BLaER1 treated with 17β-estradiol and CSF1 and Interleukin-3, amounts not matched to agents 10 nM and 100 nM (cell line): ENCODE data around the gene TMEM74B.
A peak's percentile ranks its signal among the peaks of the same experiment; 100 is the strongest.
"Not testable (repeated sequence)": the region's sequence is repeated elsewhere in the genome, so short reads cannot be mapped to it uniquely, and the experiment has no call there.

Source experiments
- H3K27ac ChIP-seq, 11 experiments: shearing (Covaris generic); formaldehyde crosslinking; 2 replicates each; pipeline ENCODE4 v1.8.1; 2022
- H3K27me3 ChIP-seq, 11 experiments: shearing (Covaris generic); formaldehyde crosslinking; 2 replicates each; pipeline ENCODE4 v1.8.1; 2022
- H3K36me3 ChIP-seq, 11 experiments: shearing (Covaris generic); formaldehyde crosslinking; 2 replicates each; pipeline ENCODE4 v1.8.1; 2022
- H3K4me1 ChIP-seq, 10 experiments: shearing (Covaris generic); formaldehyde crosslinking; 2 replicates each; pipeline ENCODE4 v1.8.1; 2022
- H3K4me2 ChIP-seq, 11 experiments: shearing (Covaris generic); formaldehyde crosslinking; 2 replicates each; pipeline ENCODE4 v1.8.1; 2022
- H3K4me3 ChIP-seq, 10 experiments: shearing (Covaris generic); formaldehyde crosslinking; 2 replicates each; pipeline ENCODE4 v1.8.1; 2022
- H3K9ac ChIP-seq, 11 experiments: shearing (Covaris generic); formaldehyde crosslinking; 2 replicates each; pipeline ENCODE4 v1.8.1; 2022
- H3K9me3 ChIP-seq, 11 experiments: shearing (Covaris generic); formaldehyde crosslinking; replicated peaks in 1 of 11; 2 replicates each; pipeline ENCODE4 v1.8.1; 2022
- H4K20me1 ChIP-seq, 11 experiments: shearing (Covaris generic); formaldehyde crosslinking; 2 replicates each; pipeline ENCODE4 v1.8.1; 2022
- Cebpa-rat ChIP-seq, 11 experiments: shearing (Covaris generic); IDR thresholded peaks; 2 replicates each; pipeline ENCODE4 v1.8.1; 2022

The TMEM74B gene

GRCh38 chr20:1160991-1161390, 23.8 kb downstream of the TMEM74B start:
- Histone ChIP-seq H3K27ac (no peak overlapping the region), H3K27me3 (no peaks in the 10 kb centered on the region), H4K20me1 (peaks cover 0 to 60% (median 29%) of the 10 kb centered on the region in 11 experiments; a peak in 18 of 22 replicates), H3K4me2 (0 out of 22 replicates have a peak overlapping the region, but pooled peaks of 2 of the 11 experiments have one; percentile 23 to 68), H3K4me1 (peaks cover 0 to 36% (median 25%) of the 10 kb centered on the region in 10 experiments; a peak in 14 of 20 replicates), H3K9ac (no peak overlapping the region), H3K36me3 (peaks cover 71 to 100% (median 85%) of the 10 kb centered on the region in 11 experiments), H3K4me3 (no peak overlapping the region), H3K9me3 (peaks cover 3 to 6% (median 4%) of the 10 kb centered on the region in 11 experiments; a peak in 11 of 22 replicates)
- TF ChIP-seq Cebpa-rat (IDR thresholded peaks at IDR 0.05), result no peak

- no peak overlapping the region for H3K4me3 ChIP-seq
- peaks cover 0 to 60% (median 29%) of the 10 kb centered on the region in 11 experiments; a peak in 18 of 22 replicates for H4K20me1 ChIP-seq
- H3K9ac ChIP-seq, result no peak overlapping the region
- H3K4me2 ChIP-seq, result no peak overlapping the region
- H3K9me3 ChIP-seq, result peaks cover 8 to 11% (median 9%) of the 10 kb centered on the region in 11 experiments; a peak in 19 of 22 replicates
- no peaks in the 10 kb centered on the region for H3K27me3 ChIP-seq
- H3K36me3 ChIP-seq, result peaks cover 71 to 100% (median 85%) of the 10 kb centered on the region in 11 experiments
- peaks cover 0 to 31% (median 23%) of the 10 kb centered on the region in 10 experiments; a peak in 14 of 20 replicates for H3K4me1 ChIP-seq
- TF ChIP-seq Cebpa-rat (IDR thresholded peaks at IDR 0.05), result no peak
- no peak overlapping the region for H3K27ac ChIP-seq
These were observed 24.3 kb downstream of the TMEM74B start for GRCh38 chr20:1160496-1160895.

- H4K20me1 ChIP-seq, result peaks cover 0 to 48% (median 11%) of the 10 kb centered on the region in 11 experiments; a peak in 11 of 22 replicates
- peaks cover 0 to 15% (median 1%) of the 10 kb centered on the region in 10 experiments; a peak in 7 of 20 replicates for H3K4me1 ChIP-seq
- H3K9me3 ChIP-seq, result peaks cover 14 to 22% (median 18%) of the 10 kb centered on the region in 11 experiments; a peak in 21 of 22 replicates
- no peak overlapping the region for H3K9ac ChIP-seq
- peaks cover 74 to 100% (median 92%) of the 10 kb centered on the region in 11 experiments for H3K36me3 ChIP-seq
- H3K4me2 ChIP-seq, result no peak overlapping the region
- H3K27me3 ChIP-seq, result no peaks in the 10 kb centered on the region
- no peak overlapping the region for H3K27ac ChIP-seq
- TF ChIP-seq Cebpa-rat (IDR thresholded peaks at IDR 0.05), result no peak
- H3K4me3 ChIP-seq, result no peak overlapping the region
These were observed 29.4 kb downstream of the TMEM74B start for GRCh38 chr20:1155342-1155741.

GRCh38 chr20:1154691-1155090, 30.1 kb downstream of the TMEM74B start:
- Histone ChIP-seq H3K4me2 (no peak overlapping the region), H3K36me3 (peaks cover 71 to 100% (median 92%) of the 10 kb centered on the region in 11 experiments), H3K9ac (no peak overlapping the region), H3K4me3 (no peak overlapping the region), H3K27me3 (no peaks in the 10 kb centered on the region), H4K20me1 (peaks cover 0 to 54% (median 11%) of the 10 kb centered on the region in 11 experiments; a peak in 11 of 22 replicates), H3K9me3 (peaks cover 14 to 22% (median 18%) of the 10 kb centered on the region in 11 experiments; a peak in 21 of 22 replicates), H3K27ac (no peak overlapping the region), H3K4me1 (peaks cover 0 to 15% (median 3%) of the 10 kb centered on the region in 10 experiments; a peak in 7 of 20 replicates)
- TF ChIP-seq Cebpa-rat (IDR thresholded peaks at IDR 0.05), result no peak

- Histone ChIP-seq H3K27ac (no peak overlapping the region), H3K4me3 (no peak overlapping the region), H3K27me3 (no peaks in the 10 kb centered on the region), H3K9ac (no peak overlapping the region), H3K4me1 (peaks cover 0 to 15% (median 3%) of the 10 kb centered on the region in 10 experiments; a peak in 7 of 20 replicates), H3K36me3 (peaks cover 71 to 100% (median 91%) of the 10 kb centered on the region in 11 experiments), H3K4me2 (no peak overlapping the region), H3K9me3 (peaks cover 14 to 22% (median 18%) of the 10 kb centered on the region in 11 experiments; a peak in 21 of 22 replicates), H4K20me1 (peaks cover 0 to 55% (median 8%) of the 10 kb centered on the region in 11 experiments; a peak in 10 of 22 replicates)
- no peak for TF ChIP-seq Cebpa-rat (IDR thresholded peaks at IDR 0.05)
These were observed 30.6 kb downstream of the TMEM74B start for GRCh38 chr20:1154226-1154625.

- H3K9ac ChIP-seq, result no peak overlapping the region
- peaks cover 77 to 100% (median 91%) of the 10 kb centered on the region in 11 experiments for H3K36me3 ChIP-seq
- peaks cover 15 to 82% (median 23%) of the 10 kb centered on the region in 11 experiments; a peak in 14 of 22 replicates for H4K20me1 ChIP-seq
- H3K4me1 ChIP-seq, result peaks cover 0 to 15% (median 3%) of the 10 kb centered on the region in 10 experiments; a peak in 7 of 20 replicates
- peaks cover 10 to 18% (median 13%) of the 10 kb centered on the region in 11 experiments; a peak in 19 of 22 replicates for H3K9me3 ChIP-seq
- no peak overlapping the region for H3K4me3 ChIP-seq
- no peak overlapping the region for H3K4me2 ChIP-seq
- H3K27me3 ChIP-seq, result no peaks in the 10 kb centered on the region
- H3K27ac ChIP-seq, result no peak overlapping the region
- TF ChIP-seq Cebpa-rat (IDR thresholded peaks at IDR 0.05), result no peak
These were observed 33.8 kb downstream of the TMEM74B start for GRCh38 chr20:1150968-1151367.

- TF ChIP-seq Cebpa-rat (IDR thresholded peaks at IDR 0.05), result no peak
- Histone ChIP-seq H3K4me1 (peaks cover 0 to 15% (median 3%) of the 10 kb centered on the region in 10 experiments; a peak in 7 of 20 replicates), H3K9ac (no peak overlapping the region), H3K4me3 (no peak overlapping the region), H3K27me3 (no peaks in the 10 kb centered on the region), H3K27ac (no peak overlapping the region), H4K20me1 (peaks cover 19 to 89% (median 31%) of the 10 kb centered on the region in 11 experiments; a peak in 15 of 22 replicates), H3K4me2 (peak overlapping the region in 1 of 11 experiments; percentile 5; a peak in 1 of 22 replicates), H3K36me3 (peaks cover 77 to 100% (median 91%) of the 10 kb centered on the region in 11 experiments), H3K9me3 (peaks cover 3 to 10% (median 6%) of the 10 kb centered on the region in 11 experiments; a peak in 16 of 22 replicates)
These were observed 34.6 kb downstream of the TMEM74B start for GRCh38 chr20:1150218-1150617.

GRCh38 chr20:1149812-1150211, 35.0 kb downstream of the TMEM74B start:
- Histone ChIP-seq H3K4me1 (peaks cover 0 to 15% (median 3%) of the 10 kb centered on the region in 10 experiments; a peak in 7 of 20 replicates), H4K20me1 (peaks cover 22 to 93% (median 35%) of the 10 kb centered on the region in 11 experiments; a peak in 15 of 22 replicates), H3K36me3 (peaks cover 77 to 100% (median 91%) of the 10 kb centered on the region in 11 experiments), H3K4me2 (peak overlapping the region in 1 of 11 experiments; percentile 5; a peak in 1 of 22 replicates)
- not testable (repeated sequence) for H3K9ac ChIP-seq, H3K4me3 ChIP-seq, H3K27ac ChIP-seq, H3K27me3 ChIP-seq, H3K9me3 ChIP-seq

GRCh38 chr20:1146957-1147356, 37.8 kb downstream of the TMEM74B start:
- Histone ChIP-seq H4K20me1 (peaks cover 16 to 85% (median 43%) of the 10 kb centered on the region in 11 experiments; a peak in 15 of 22 replicates), H3K9me3 (0 out of 22 replicates have a peak, but pooled peaks cover 0 to 1% (median 0%) of the 10 kb centered on the region in 11 experiments), H3K27me3 (no peaks in the 10 kb centered on the region), H3K4me2 (no peak overlapping the region), H3K4me3 (no peak overlapping the region), H3K4me1 (peaks cover 0 to 12% (median 0%) of the 10 kb centered on the region in 10 experiments; a peak in 4 of 20 replicates), H3K9ac (no peak overlapping the region), H3K27ac (no peak overlapping the region), H3K36me3 (peaks cover 61 to 96% (median 85%) of the 10 kb centered on the region in 11 experiments)
- TF ChIP-seq Cebpa-rat (IDR thresholded peaks at IDR 0.05), result no peak
